ENCODE measurements around the gene SND1.

SND1 gene

DNA sequence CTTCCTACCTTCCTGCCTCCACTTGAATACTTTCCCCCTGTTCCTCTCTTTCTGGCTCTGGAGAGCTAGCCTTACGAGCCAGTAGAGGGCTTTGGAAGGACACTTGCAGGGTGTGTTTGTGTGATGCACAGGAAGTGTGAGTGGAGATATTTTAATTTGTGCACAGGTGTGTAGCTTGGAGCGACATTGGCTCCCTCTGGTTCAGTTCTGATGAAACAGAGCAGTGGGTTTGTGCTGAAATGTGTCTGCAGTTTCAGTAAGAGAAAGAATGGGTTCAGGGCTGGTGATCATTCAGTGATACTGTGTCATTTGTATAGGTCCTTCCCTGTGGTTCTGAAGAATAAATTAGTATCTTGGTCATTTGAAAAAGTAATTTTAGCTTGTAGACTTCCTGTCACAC is 86.9 kb downstream of the SND1 start:
- no peak overlapping the region for H3K4me3 ChIP-seq (ENCODE audit: low read length)
- no peak for DNase-seq (ENCODE audit: low read depth)
- TF ChIP-seq, protein P1, sequence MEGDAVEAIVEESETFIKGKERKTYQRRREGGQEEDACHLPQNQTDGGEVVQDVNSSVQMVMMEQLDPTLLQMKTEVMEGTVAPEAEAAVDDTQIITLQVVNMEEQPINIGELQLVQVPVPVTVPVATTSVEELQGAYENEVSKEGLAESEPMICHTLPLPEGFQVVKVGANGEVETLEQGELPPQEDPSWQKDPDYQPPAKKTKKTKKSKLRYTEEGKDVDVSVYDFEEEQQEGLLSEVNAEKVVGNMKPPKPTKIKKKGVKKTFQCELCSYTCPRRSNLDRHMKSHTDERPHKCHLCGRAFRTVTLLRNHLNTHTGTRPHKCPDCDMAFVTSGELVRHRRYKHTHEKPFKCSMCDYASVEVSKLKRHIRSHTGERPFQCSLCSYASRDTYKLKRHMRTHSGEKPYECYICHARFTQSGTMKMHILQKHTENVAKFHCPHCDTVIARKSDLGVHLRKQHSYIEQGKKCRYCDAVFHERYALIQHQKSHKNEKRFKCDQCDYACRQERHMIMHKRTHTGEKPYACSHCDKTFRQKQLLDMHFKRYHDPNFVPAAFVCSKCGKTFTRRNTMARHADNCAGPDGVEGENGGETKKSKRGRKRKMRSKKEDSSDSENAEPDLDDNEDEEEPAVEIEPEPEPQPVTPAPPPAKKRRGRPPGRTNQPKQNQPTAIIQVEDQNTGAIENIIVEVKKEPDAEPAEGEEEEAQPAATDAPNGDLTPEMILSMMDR (conservative IDR thresholded peaks at IDR 0.05; ENCODE audit: low read length): no peak

DNA sequence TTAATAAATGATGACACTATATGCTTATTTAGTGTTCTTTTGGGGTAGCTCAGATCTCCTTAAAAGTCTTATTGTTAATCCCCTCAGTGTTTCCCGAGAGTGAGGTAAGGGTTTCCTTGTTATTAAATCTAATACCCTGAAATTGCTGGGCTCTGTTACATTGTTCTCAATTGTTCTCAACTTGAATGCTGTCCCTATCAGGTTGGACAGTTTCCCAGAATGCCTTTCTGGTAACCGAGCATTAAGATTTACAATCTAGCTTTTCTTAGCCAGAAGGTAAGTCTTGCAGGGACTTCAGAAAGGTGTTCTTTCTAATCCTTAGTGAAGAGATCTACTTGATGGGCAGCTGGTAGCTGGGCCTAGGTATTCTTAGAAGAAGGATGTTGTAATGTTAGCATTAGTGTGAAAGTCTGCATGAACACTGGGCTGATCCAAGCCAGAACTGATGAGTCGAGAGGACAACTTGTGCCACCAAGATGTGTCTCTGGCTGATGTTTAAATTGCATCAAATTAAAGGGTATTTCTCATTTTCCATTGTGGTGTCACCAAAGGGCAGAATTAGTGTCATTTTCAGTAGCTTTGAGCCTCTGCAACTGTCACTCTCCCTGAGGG is 89.9 kb downstream of the SND1 start:
- no peak overlapping the region for H3K4me3 ChIP-seq (ENCODE audit: low read length)
- TF ChIP-seq, protein P1 (conservative IDR thresholded peaks at IDR 0.05; ENCODE audit: low read length): no peak
- no peak for DNase-seq (ENCODE audit: low read depth)

DNA sequence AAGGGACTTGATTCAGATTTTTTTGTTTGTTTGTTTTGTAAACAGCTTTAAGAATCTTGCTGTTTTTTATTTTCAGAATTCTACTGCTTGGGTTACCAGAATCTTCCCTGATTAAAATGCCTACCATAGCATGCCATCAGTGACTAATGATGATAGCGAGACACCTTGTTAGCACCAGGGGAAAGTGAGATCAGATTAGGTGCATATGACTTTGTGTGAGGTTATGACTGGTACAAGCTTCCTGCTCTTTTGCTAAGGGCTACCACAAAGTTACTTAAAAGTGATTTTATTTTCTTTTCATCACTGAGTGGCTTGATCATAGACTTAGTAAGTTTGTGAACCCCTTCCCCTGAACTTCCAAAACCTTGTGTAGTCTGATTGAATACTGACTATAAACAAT is 93.5 kb downstream of the SND1 start:
- H3K4me3 ChIP-seq (ENCODE audit: low read length): no peak overlapping the region
- DNase-seq (ENCODE audit: low read depth): no peak
- TF ChIP-seq, protein P1 (conservative IDR thresholded peaks at IDR 0.05; ENCODE audit: low read length): no peak

DNA sequence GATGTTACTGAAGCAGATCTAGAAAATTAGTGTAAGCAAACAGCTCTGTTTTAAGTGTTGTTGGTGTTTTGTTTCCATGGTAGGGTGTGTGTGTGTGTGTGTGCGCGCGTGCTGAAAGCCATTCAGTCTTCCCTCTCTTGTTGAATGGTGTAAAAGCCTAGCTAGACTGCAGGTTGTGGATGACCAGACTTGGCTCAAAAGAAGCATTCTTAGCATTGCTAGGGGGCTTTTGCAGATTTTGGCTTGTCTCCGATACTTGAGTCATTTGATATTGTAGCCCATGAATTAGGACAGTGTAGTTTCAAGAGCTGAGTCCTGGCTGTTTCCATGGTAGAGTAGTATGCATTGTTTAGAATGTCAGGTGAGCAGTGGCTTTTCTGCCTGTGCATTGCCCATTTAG is 99.1 kb downstream of the SND1 start:
- TF ChIP-seq, protein P1 (conservative IDR thresholded peaks at IDR 0.05; ENCODE audit: low read length): no peak
- H3K4me3 ChIP-seq (ENCODE audit: low read length): no peak overlapping the region
- peak; percentile 80 for DNase-seq (ENCODE audit: low read depth)

DNA sequence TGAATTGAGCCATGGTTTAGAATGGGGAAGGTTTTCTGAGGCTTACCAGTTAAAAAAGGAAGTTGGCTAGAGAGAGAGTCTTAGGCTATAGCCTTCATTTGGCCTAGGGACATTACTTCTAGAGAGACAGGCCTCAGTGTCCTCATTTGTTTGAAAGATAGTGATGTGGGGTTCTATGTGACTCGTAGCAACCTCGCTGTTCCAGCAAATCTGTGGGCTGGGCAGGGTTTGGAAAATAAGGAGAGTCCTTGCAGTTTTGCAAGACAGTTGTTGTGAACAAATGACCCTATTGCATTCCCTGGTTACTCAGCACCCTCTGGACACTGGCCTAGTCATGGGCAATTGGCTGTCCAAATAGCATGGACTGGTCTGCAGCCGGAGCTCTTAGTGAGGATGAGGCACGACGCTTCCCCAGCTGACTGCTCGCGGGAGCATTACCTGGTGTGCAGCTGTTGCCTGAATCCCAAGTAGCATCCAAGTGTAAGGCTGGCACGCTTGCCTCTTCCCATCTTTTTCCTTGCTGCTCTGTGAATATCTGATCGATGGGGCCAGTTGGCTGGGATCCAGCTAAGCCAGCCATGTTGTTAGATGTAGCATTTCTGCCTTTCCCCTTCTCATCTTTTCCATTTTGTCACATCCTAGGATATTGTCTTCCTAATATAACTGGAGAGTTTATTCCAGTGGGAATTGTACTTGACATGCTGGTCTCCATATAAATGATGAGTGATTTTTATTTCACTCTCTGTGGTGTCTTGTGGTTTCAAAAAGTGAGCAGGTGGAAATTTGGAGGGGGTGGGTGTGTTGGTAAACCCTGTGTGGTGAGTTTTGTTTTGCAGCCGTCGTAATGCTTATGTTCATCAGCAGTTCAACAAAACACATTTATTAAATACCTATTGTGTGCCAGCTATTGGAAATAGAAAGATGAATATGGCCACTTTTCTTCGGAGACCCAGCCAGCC is 99.8 kb downstream of the SND1 start:
- peak; percentile 45 for DNase-seq (ENCODE audit: low read depth)
- TF ChIP-seq, protein P1 (conservative IDR thresholded peaks at IDR 0.05; ENCODE audit: low read length): no peak
- H3K4me3 ChIP-seq (ENCODE audit: low read length): no peak overlapping the region

DNA sequence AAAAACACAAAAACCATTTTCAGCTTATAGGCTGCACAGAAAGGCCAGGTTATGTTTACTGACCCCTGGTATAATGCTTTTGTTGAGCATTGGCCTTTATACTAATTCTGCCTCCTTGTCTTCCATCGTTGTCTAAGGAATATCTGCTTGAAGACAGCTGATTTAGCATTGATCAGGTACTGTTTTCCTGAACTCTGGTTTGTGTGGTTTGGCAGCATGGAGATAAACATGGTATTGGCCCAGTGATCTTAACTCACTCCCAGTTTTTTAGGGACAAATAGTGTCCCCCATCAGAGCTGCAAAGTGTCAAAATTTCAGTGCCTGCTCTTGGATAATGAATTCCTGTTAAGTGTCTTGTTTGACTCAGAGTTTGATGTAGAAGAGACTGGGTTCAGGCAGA is 100.8 kb downstream of the SND1 start:
- DNase-seq (ENCODE audit: low read depth): no peak
- TF ChIP-seq, protein P1 (conservative IDR thresholded peaks at IDR 0.05; ENCODE audit: low read length): no peak
- H3K4me3 ChIP-seq (ENCODE audit: low read length): no peak overlapping the region

DNA sequence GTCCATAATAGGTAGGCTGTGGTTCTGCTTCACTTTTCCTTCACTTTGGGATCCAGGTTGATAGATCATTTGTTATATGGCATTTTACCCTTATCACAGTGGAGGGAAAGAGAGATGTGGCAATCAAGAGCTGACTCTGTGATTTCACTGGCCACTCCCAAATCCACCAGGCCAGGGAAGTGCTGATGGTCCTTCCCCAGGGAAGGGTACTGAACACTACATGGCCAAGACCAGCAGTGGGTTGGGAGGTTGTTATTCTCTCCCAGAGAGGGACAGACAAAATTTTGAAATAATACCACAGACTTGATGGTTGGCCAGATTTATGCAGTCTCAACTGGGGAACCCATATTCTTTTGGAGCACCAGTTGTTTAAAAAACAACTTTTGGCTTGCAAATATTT is 102.5 kb downstream of the SND1 start:
- DNase-seq (ENCODE audit: low read depth): peak; percentile 17
- TF ChIP-seq, protein P1 (conservative IDR thresholded peaks at IDR 0.05; ENCODE audit: low read length): no peak
- H3K4me3 ChIP-seq (ENCODE audit: low read length): no peak overlapping the region
